ENCODE measurements around the gene CXCL12.
A peak's percentile ranks its signal among the peaks of the same experiment; 100 is the strongest.

The CXCL12 gene

DNA sequence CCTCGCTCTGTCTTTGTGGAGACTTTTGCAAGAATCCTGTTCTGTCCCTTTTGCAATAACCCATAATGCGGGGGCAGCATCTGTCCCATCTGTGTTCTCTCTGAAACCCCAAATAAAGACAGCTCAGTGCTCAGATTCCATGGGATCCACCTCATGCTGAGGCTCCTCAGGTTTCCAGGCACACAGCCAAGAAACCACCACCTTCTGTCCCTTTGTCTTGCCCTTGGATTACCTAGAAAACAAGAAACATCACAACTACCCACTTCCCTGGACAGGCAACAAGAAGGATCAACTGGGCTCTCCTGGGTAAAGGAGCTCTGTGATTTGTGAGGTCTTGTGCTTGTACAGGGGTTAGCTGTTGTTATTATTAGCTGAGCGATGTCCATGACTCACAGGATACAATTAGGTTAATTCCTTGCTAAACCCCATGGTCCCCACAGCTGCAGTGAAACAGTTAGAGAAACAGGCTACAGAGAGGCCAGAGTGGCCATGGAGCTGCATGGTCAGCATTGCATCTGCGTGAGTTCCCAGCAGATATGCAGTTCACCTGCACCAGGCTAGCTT is 50.2 kb downstream of the CXCL12 start:
- DNase-seq (ENCODE audit: low spot score), result peak; percentile 75

DNA sequence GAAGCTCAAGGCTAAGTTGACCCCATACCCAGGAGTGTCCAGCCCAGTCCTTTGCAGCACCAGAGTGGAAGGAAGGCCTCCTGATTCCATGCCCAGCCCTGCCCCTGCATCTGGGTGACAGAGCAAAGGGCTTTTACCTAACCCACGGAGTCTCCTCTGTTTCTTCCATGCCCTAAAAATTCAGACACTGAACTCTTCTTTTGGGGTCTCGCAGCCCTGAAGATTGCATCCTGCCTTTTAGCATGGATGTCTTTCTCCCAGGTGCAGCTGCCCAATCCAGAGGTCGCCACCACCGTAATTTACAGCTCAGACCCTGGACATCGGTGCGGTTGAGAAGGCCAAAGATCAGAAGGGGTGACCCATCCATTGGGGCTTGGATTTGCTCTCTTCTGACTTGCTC is 50.8 kb downstream of the CXCL12 start:
- DNase-seq (ENCODE audit: low spot score), result no peak

DNA sequence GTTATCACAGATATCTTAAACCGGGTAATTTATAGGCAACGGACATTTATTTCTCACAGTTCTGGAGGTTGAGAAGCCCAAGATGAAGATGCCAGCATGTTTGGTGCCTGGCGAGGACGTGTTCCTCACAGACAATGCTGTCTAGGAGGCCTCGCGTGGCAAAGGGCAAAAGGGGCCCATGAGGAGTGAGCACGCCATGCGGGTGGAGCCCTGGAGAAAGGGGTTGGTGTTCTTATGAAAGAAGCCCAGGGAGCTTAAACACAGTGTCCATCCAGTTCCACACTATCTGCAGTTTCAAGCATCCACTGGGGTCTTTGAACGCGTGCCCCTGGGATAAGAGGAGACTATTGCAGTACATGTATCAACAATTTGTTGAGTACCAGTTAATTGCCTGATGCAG is 51.4 kb downstream of the CXCL12 start:
- no peak for DNase-seq (ENCODE audit: low spot score)

DNA sequence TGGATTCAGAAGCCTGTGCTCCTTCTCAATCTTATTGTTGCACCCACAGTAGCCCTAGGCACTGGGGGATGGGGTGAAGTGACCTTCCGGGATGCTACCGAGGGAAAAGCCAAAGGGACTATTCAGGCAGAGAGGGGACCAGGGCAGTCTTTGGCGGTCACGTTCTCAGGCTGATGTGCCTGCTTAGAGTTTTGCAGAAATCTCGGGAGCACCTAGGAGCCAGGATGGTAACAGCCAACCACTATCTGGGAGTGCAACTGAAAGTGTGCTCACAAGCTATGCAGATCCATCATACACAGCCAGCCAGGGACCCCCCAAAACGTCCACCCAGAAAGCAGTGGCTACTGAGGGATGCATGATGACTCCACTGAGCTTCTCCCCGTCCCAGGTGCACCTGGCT is 52.4 kb downstream of the CXCL12 start:
- DNase-seq (ENCODE audit: low spot score), result no peak

DNA sequence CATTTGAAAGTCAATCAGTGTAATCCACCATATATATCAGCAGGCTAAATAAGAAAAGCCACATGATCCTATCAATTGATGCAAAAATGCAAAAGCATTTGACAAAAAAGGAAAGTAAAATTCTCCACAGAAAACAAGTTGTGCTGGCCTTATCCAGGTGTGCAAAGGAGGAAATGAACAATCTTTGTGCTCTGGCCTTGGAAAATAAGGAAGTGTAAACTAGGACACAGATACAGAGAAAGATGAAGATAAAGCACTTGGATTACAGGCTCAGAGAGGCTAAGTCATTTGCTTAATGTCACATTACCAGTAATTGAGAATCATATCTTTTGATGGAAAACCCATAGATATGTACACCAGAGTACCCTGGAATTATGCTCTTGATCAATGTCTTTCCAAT is 54.5 kb downstream of the CXCL12 start:
- DNase-seq (ENCODE audit: low spot score), result no peak

DNA sequence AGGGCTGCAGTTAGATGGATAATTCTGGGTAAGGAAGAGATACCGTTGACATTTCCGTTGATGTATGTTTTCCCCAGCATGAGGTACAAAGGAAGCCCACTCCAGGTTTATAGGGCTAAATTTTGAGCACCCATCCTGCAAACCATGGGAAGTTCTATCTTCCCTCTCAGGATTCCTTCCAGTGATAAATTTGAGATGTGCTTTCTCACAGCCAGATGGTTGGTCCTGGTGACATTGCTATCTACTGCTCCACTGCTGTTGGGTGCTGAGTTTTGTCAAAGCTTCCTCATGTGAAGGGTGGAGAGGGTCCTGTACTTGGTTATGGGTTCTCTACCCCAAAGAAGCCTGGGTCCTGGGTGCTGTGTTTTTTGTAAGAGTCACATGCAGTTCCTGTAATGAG is 57.4 kb downstream of the CXCL12 start:
- DNase-seq (ENCODE audit: low spot score), result no peak
